ENCODE data around the gene MBD5. TPM values are rescaled to one million over a fixed set of nuclear protein-coding genes. Genes with fewer than 3 reads are reported as not detected.

Gene MBD5
- total RNA-seq, 1 experiment from 2014 or later: 7.0 TPM

- H3K4me3 ChIP-seq (ENCODE audit: insufficient read depth, low read depth, low read length): no peak overlapping the region
- no peaks in the 10 kb centered on the region for H3K36me3 ChIP-seq (replicated peaks; ENCODE audit: control insufficient read depth, insufficient read depth, low read length)
- no peak for DNase-seq
- H3K27me3 ChIP-seq (ENCODE audit: control insufficient read depth, insufficient read depth, low read length): no peaks in the 10 kb centered on the region
Measured at GRCh38 chr2:148517296-148517695, 496.4 kb downstream of the MBD5 start.

GRCh38 chr2:148517822-148518221 is 496.9 kb downstream of the MBD5 start:
- Histone ChIP-seq H3K27me3 (ENCODE audit: control insufficient read depth, insufficient read depth, low read length) (no peaks in the 10 kb centered on the region), H3K4me3 (ENCODE audit: insufficient read depth, low read depth, low read length) (no peak overlapping the region), H3K36me3 (replicated peaks; ENCODE audit: control insufficient read depth, insufficient read depth, low read length) (no peaks in the 10 kb centered on the region)
- DNase-seq: no peak

GRCh38 chr2:148519013-148519412 is 498.1 kb downstream of the MBD5 start:
- no peak for DNase-seq
- no peak overlapping the region for H3K4me3 ChIP-seq (ENCODE audit: insufficient read depth, low read depth, low read length)
- no peaks in the 10 kb centered on the region for H3K27me3 ChIP-seq (ENCODE audit: control insufficient read depth, insufficient read depth, low read length)

GRCh38 chr2:148521181-148521580 is 500.3 kb downstream of the MBD5 start:
- DNase-seq: no peak
- H3K4me3 ChIP-seq (ENCODE audit: insufficient read depth, low read depth, low read length): no peak overlapping the region
- no peaks in the 10 kb centered on the region for H3K36me3 ChIP-seq (replicated peaks; ENCODE audit: control insufficient read depth, insufficient read depth, low read length)
- H3K27me3 ChIP-seq (ENCODE audit: control insufficient read depth, insufficient read depth, low read length): no peaks in the 10 kb centered on the region

More at GRCh38 chr2:148519013-148519412, 498.1 kb downstream of the MBD5 start:
- H3K36me3 ChIP-seq (replicated peaks; ENCODE audit: control insufficient read depth, insufficient read depth, low read length): no peaks in the 10 kb centered on the region

- DNase-seq: no peak
- Histone ChIP-seq H3K27me3 (ENCODE audit: control insufficient read depth, insufficient read depth, low read length) (no peaks in the 10 kb centered on the region), H3K4me3 (ENCODE audit: insufficient read depth, low read depth, low read length) (no peak overlapping the region), H3K36me3 (replicated peaks; ENCODE audit: control insufficient read depth, insufficient read depth, low read length) (no peaks in the 10 kb centered on the region)
Measured at GRCh38 chr2:148523315-148523714, 502.4 kb downstream of the MBD5 start.

GRCh38 chr2:148524519-148524919 is 503.6 kb downstream of the MBD5 start:
- DNase-seq: no peak
- H3K4me3 ChIP-seq (ENCODE audit: insufficient read depth, low read depth, low read length): no peak overlapping the region

GRCh38 chr2:148525130-148525529 is 504.2 kb downstream of the MBD5 start:
- DNase-seq: no peak
- Histone ChIP-seq H3K27me3 (ENCODE audit: control insufficient read depth, insufficient read depth, low read length) (no peaks in the 10 kb centered on the region), H3K4me3 (ENCODE audit: insufficient read depth, low read depth, low read length) (no peak overlapping the region), H3K36me3 (replicated peaks; ENCODE audit: control insufficient read depth, insufficient read depth, low read length) (no peaks in the 10 kb centered on the region)

More at GRCh38 chr2:148524519-148524919, 503.6 kb downstream of the MBD5 start:
- Histone ChIP-seq H3K27me3 (ENCODE audit: control insufficient read depth, insufficient read depth, low read length) (no peaks in the 10 kb centered on the region), H3K36me3 (replicated peaks; ENCODE audit: control insufficient read depth, insufficient read depth, low read length) (no peaks in the 10 kb centered on the region)

GRCh38 chr2:148526509-148527346 is 505.8 kb downstream of the MBD5 start:
- DNase-seq: no peak

GRCh38 chr2:148527488-148528340 is 506.8 kb downstream of the MBD5 start:
- no peaks in the 10 kb centered on the region for H3K36me3 ChIP-seq (replicated peaks; ENCODE audit: control insufficient read depth, insufficient read depth, low read length)

More at GRCh38 chr2:148526509-148527346, 505.8 kb downstream of the MBD5 start:
- Histone ChIP-seq H3K27me3 (ENCODE audit: control insufficient read depth, insufficient read depth, low read length) (no peaks in the 10 kb centered on the region), H3K36me3 (replicated peaks; ENCODE audit: control insufficient read depth, insufficient read depth, low read length) (no peaks in the 10 kb centered on the region), H3K4me3 (ENCODE audit: insufficient read depth, low read depth, low read length) (no peak overlapping the region)

GRCh38 chr2:148528356-148529064 is 507.6 kb downstream of the MBD5 start:
- no peak overlapping the region for H3K4me3 ChIP-seq (ENCODE audit: insufficient read depth, low read depth, low read length)
- H3K36me3 ChIP-seq (replicated peaks; ENCODE audit: control insufficient read depth, insufficient read depth, low read length): no peaks in the 10 kb centered on the region
- no peak for DNase-seq
- no peaks in the 10 kb centered on the region for H3K27me3 ChIP-seq (ENCODE audit: control insufficient read depth, insufficient read depth, low read length)

More at GRCh38 chr2:148527488-148528340, 506.8 kb downstream of the MBD5 start:
- no peak overlapping the region for H3K4me3 ChIP-seq (ENCODE audit: insufficient read depth, low read depth, low read length)
- no peaks in the 10 kb centered on the region for H3K27me3 ChIP-seq (ENCODE audit: control insufficient read depth, insufficient read depth, low read length)
- DNase-seq: no peak

- no peaks in the 10 kb centered on the region for H3K36me3 ChIP-seq (replicated peaks; ENCODE audit: control insufficient read depth, insufficient read depth, low read length)
- H3K27me3 ChIP-seq (ENCODE audit: control insufficient read depth, insufficient read depth, low read length): no peaks in the 10 kb centered on the region
- no peak for DNase-seq
- no peak overlapping the region for H3K4me3 ChIP-seq (ENCODE audit: insufficient read depth, low read depth, low read length)
Measured at GRCh38 chr2:148529745-148530144, 508.9 kb downstream of the MBD5 start.

GRCh38 chr2:148530350-148530749 is 509.5 kb downstream of the MBD5 start:
- Histone ChIP-seq H3K36me3 (replicated peaks; ENCODE audit: control insufficient read depth, insufficient read depth, low read length) (no peaks in the 10 kb centered on the region), H3K27me3 (ENCODE audit: control insufficient read depth, insufficient read depth, low read length) (no peaks in the 10 kb centered on the region)
- DNase-seq: no peak

GRCh38 chr2:148531235-148531634 is 510.3 kb downstream of the MBD5 start:
- no peak for DNase-seq
- no peaks in the 10 kb centered on the region for H3K36me3 ChIP-seq (replicated peaks; ENCODE audit: control insufficient read depth, insufficient read depth, low read length)
- no peak overlapping the region for H3K4me3 ChIP-seq (ENCODE audit: insufficient read depth, low read depth, low read length)
- no peaks in the 10 kb centered on the region for H3K27me3 ChIP-seq (ENCODE audit: control insufficient read depth, insufficient read depth, low read length)

More at GRCh38 chr2:148530350-148530749, 509.5 kb downstream of the MBD5 start:
- H3K4me3 ChIP-seq (ENCODE audit: insufficient read depth, low read depth, low read length): no peak overlapping the region

- H3K27me3 ChIP-seq (ENCODE audit: control insufficient read depth, insufficient read depth, low read length): no peaks in the 10 kb centered on the region
- no peaks in the 10 kb centered on the region for H3K36me3 ChIP-seq (replicated peaks; ENCODE audit: control insufficient read depth, insufficient read depth, low read length)
- no peak for DNase-seq
- no peak overlapping the region for H3K4me3 ChIP-seq (ENCODE audit: insufficient read depth, low read depth, low read length)
Measured at GRCh38 chr2:148531669-148532428, 511.0 kb downstream of the MBD5 start.
